ENCODE data around the gene PTPRD.

GRCh38 chr9:8905731-8906130 lies 1707.1 kb downstream of the PTPRD start:
- TF ChIP-seq POLR2AphosphoS5 (IDR thresholded peaks at IDR 0.05; ENCODE audit: low read depth, low read length), result no peak
- TF ChIP-seq POLR2A (IDR thresholded peaks at IDR 0.05; ENCODE audit: low read depth, low read length), result no peak

Data from GM12892 (cell line).